Muscle layer of duodenum (tissue), 2 donors: ENCODE measurements around the gene ANXA10.

Experiments
- H3K27ac ChIP-seq: one replicate; pipeline ENCODE4 v1.7.0; 2013; ENCODE audit warnings: mild to moderate bottlenecking, low read length
- H3K27me3 ChIP-seq: one replicate; pipeline ENCODE4 v1.7.0; 2013; ENCODE audit warnings: low read depth, mild to moderate bottlenecking, control low read depth, low read length
- H3K36me3 ChIP-seq, 2 donors: one replicate each; pipeline ENCODE4 v1.7.0; 2013; ENCODE audit warnings: low read length in 2 of 2, control low read depth in 1 of 2, mild to moderate bottlenecking in 1 of 2; ENCODE audit not compliant: insufficient read depth in 2 of 2, control insufficient read depth in 1 of 2
- H3K4me1 ChIP-seq, 2 donors: one replicate each; pipeline ENCODE4 v1.7.0; 2013; ENCODE audit warnings: low read length in 2 of 2, mild to moderate bottlenecking in 2 of 2, control low read depth in 1 of 2, moderate library complexity in 1 of 2; ENCODE audit not compliant: insufficient read depth in 2 of 2, control insufficient read depth in 1 of 2
- H3K4me3 ChIP-seq, 2 donors: one replicate each; pipeline ENCODE4 v1.7.0; 2013; ENCODE audit warnings: low read length in 2 of 2, low read depth in 1 of 2, mild to moderate bottlenecking in 1 of 2
- H3K9me3 ChIP-seq, 2 donors: one replicate each; pipeline ENCODE4 v1.7.0; 2013; ENCODE audit warnings: low read length in 2 of 2, control low read depth in 1 of 2, mild to moderate bottlenecking in 1 of 2; ENCODE audit not compliant: control insufficient read depth in 1 of 2
- donor health status: healthy.

The ANXA10 gene, protein sequence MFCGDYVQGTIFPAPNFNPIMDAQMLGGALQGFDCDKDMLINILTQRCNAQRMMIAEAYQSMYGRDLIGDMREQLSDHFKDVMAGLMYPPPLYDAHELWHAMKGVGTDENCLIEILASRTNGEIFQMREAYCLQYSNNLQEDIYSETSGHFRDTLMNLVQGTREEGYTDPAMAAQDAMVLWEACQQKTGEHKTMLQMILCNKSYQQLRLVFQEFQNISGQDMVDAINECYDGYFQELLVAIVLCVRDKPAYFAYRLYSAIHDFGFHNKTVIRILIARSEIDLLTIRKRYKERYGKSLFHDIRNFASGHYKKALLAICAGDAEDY

DNA sequence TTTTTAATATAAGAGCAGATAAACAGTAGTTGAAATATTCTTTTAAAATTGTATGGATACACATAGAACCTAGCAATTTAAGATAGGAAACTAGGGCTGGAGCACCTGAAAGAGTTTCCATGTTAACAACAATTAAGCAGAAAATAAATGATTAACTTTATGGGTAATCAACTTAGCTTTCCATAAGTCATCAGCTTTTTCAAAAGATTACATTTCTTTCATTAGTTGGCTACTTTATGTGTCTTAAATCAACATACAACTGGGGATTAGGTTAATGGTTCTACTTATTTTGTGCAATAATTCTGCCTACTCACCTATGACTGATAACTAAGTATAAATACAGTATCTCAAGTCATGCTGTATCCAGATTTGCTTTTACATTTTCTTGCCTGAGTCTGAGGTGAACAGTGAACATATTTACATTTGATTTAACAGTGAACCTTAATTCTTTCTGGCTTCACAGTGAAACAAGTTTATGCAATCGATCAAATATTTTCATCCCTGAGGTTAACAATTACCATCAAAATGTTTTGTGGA, at the start of gene ANXA10:
ANXA10 (plus strand) TSS at position 362 of the 537 bp plus-strand sequence; CDS start at position 526, 164 bp downstream.
- H3K9me3 ChIP-seq, result peaks cover 7% of the 10 kb centered on the region in 2 donors
- H3K4me3 ChIP-seq, result no peak within 1 kb of the TSS
- H3K27ac ChIP-seq, result no peak within 1 kb of the TSS

GRCh38 chr4:168045354-168045753, 47.0 kb upstream of the ANXA10 start:
- H3K27ac ChIP-seq, result no peak overlapping the region
- no peaks in the 10 kb centered on the region for H3K4me1 ChIP-seq
- H3K36me3 ChIP-seq, result no peaks in the 10 kb centered on the region
- peaks cover 0 to 19% of the 10 kb centered on the region in 2 donors for H3K9me3 ChIP-seq
- H3K4me3 ChIP-seq, result no peak overlapping the region
- H3K27me3 ChIP-seq, result no peaks in the 10 kb centered on the region

More for the DNA sequence above, at the start of gene ANXA10:
- Histone ChIP-seq H3K36me3 (no peaks in the 10 kb centered on the region), H3K27me3 (no peaks in the 10 kb centered on the region), H3K4me1 (no peaks in the 10 kb centered on the region)

DNA sequence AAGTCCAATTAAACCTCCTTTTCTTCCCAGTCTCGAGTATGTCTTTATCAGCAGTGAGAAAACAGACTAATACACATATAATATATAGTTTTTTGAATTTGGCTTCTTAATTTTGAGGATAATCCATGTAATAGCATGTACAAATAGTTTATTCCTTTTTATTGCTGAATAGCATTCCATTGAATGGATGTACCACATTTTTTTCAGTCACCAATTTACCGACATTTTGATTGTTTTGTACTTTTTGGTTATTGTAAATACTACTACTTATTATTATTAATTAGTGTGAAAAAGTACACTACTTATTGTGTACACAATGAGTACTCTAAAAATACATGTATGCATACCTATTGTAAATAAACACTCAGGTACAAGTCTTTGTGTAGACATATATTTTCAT, 42.3 kb upstream of the ANXA10 start:
- no peaks in the 10 kb centered on the region for H3K36me3 ChIP-seq
- no peaks in the 10 kb centered on the region for H3K4me1 ChIP-seq
- no peaks in the 10 kb centered on the region for H3K27me3 ChIP-seq
- H3K4me3 ChIP-seq, result no peak overlapping the region
- H3K9me3 ChIP-seq, result peaks cover 0 to 19% of the 10 kb centered on the region in 2 donors
- H3K27ac ChIP-seq, result no peak overlapping the region

DNA sequence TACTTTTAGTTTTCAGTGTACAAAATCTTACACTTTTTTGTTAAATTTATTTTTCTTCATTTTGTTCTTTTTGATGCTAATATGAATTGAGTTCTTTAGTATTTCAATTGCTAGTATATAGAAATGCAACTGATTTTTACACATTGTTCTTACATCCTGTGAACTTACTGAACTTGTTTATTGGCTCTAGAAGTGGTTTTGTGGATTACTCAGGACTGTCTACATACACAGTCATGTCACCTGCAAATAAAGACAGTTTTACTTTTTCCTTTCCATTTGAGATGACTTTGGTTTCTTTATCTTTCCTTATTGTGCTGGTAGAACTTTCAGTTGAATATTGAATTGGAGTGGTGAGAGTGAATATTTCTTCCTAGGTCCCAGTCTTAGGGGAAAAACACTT, 40.8 kb upstream of the ANXA10 start:
- Histone ChIP-seq H3K27me3 (no peaks in the 10 kb centered on the region), H3K36me3 (no peaks in the 10 kb centered on the region), H3K4me3 (no peak overlapping the region), H3K9me3 (peaks cover 0 to 19% of the 10 kb centered on the region in 2 donors), H3K27ac (no peak overlapping the region), H3K4me1 (no peaks in the 10 kb centered on the region)

DNA sequence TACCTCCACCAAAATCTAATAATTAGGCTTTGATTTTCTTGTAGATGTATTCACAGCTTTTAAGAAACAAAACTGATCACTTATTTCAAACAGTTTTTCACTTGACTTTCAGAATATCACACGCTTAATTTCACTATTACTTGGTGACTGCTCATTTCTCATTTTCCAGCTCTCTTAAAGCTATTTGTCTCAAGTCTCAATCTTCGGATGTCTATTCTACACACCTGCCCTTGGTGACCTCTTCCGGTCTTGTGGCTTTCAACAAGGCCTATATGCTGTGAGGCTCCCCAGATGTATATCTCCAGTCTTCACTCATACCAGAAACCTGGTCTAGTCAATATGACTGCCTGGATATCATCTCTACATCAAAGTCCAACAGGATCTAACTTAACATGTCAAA, 34.9 kb upstream of the ANXA10 start:
- Histone ChIP-seq H3K4me1 (no peaks in the 10 kb centered on the region), H3K27ac (no peak overlapping the region), H3K9me3 (no peaks in the 10 kb centered on the region), H3K27me3 (no peaks in the 10 kb centered on the region), H3K4me3 (no peak overlapping the region), H3K36me3 (no peaks in the 10 kb centered on the region)

DNA sequence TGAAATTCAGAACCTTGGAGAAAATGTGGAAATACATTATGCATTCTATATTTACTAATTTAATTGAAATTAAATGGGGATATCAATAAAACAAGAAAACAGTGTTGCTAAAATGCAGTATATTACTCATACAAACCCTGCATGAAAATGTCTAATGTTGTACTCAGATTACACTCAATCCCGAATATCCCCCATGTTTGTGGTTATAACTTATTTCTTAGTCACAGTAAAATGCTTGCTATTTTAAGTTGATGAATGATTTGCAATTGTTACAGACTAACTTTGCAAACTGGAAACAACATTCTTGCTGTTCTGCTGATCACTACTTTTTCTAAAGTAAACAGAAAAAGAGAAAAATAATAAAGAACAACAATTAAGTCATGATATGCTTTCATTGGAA, 33.1 kb upstream of the ANXA10 start:
- no peak overlapping the region for H3K27ac ChIP-seq
- H3K36me3 ChIP-seq, result no peaks in the 10 kb centered on the region
- H3K9me3 ChIP-seq, result no peaks in the 10 kb centered on the region
- H3K27me3 ChIP-seq, result no peaks in the 10 kb centered on the region
- H3K4me3 ChIP-seq, result no peak overlapping the region
- H3K4me1 ChIP-seq, result no peaks in the 10 kb centered on the region

- H3K27me3 ChIP-seq, result no peaks in the 10 kb centered on the region
- no peak overlapping the region for H3K27ac ChIP-seq
- H3K9me3 ChIP-seq, result no peaks in the 10 kb centered on the region
- H3K36me3 ChIP-seq, result no peaks in the 10 kb centered on the region
- no peak overlapping the region for H3K4me3 ChIP-seq
- no peaks in the 10 kb centered on the region for H3K4me1 ChIP-seq
These were observed 29.3 kb upstream of the ANXA10 start for GRCh38 chr4:168063031-168063430.

- no peak overlapping the region for H3K27ac ChIP-seq
- H3K4me1 ChIP-seq, result no peaks in the 10 kb centered on the region
- H3K4me3 ChIP-seq, result no peak overlapping the region
- no peaks in the 10 kb centered on the region for H3K9me3 ChIP-seq
- no peaks in the 10 kb centered on the region for H3K36me3 ChIP-seq
- no peaks in the 10 kb centered on the region for H3K27me3 ChIP-seq
These were observed 21.4 kb upstream of the ANXA10 start for GRCh38 chr4:168070903-168071302.

- H3K27me3 ChIP-seq, result no peaks in the 10 kb centered on the region
- H3K9me3 ChIP-seq, result no peaks in the 10 kb centered on the region
- no peak overlapping the region for H3K27ac ChIP-seq
- H3K4me1 ChIP-seq, result no peaks in the 10 kb centered on the region
- H3K4me3 ChIP-seq, result no peak overlapping the region
- no peaks in the 10 kb centered on the region for H3K36me3 ChIP-seq
These were observed 21.0 kb upstream of the ANXA10 start for GRCh38 chr4:168071304-168071703.

- H3K9me3 ChIP-seq, result no peaks in the 10 kb centered on the region
- H3K27ac ChIP-seq, result no peak overlapping the region
- H3K4me1 ChIP-seq, result no peaks in the 10 kb centered on the region
- H3K4me3 ChIP-seq, result no peak overlapping the region
- H3K27me3 ChIP-seq, result no peaks in the 10 kb centered on the region
- no peaks in the 10 kb centered on the region for H3K36me3 ChIP-seq
These were observed 17.5 kb upstream of the ANXA10 start for GRCh38 chr4:168074861-168075260.

DNA sequence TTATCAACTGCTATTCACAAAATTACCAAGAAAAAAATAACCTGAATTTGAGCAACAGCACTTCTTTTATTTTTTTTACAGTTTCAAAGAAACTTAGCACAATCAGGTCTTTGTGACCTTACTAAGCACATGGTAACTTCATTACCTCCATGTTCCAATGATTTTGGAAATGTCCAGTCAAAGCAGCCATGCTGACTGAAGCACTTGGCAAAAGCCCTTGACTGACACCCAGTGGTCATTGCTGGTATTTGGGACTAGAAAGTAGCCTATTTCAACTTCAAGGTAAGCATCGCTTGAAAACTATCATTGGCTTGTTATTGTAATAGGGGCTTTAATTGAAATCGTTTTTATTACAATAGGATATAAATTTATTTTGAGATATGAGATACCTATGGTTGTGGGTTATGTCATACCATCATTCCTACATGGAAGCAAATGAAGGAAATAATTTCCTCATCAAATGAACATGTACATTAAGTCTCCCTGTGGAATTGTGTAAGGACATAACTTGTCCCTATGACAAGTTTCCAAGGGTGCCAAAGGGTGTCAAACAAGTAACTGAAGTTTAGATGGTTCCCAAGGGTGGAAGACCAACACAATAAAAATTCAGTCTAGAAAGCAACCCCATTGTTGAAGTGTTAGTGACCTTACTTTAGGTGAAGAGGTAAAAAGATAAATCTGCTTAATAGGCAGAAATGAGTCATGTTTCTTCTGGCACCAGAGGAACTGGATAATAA, 15.2 kb upstream of the ANXA10 start:
- H3K4me1 ChIP-seq, result no peaks in the 10 kb centered on the region
- H3K27ac ChIP-seq, result no peak overlapping the region
- H3K9me3 ChIP-seq, result no peaks in the 10 kb centered on the region
- no peaks in the 10 kb centered on the region for H3K36me3 ChIP-seq
- H3K4me3 ChIP-seq, result no peak overlapping the region
- H3K27me3 ChIP-seq, result no peaks in the 10 kb centered on the region
